Liver (tissue), 3 donors: ENCODE measurements around the gene KAT7.

ENCODE experiments used
- CTCF ChIP-seq: fragments of 150-350 bp; IDR thresholded peaks from 2 replicates; pipeline ENCODE4 v1.5.1; 2017; ENCODE audit warnings: improper control_type of control experiment, low read depth, low read length; ENCODE audit not compliant: missing input control
- EGR1 ChIP-seq, 2 donors: IDR thresholded peaks; 2 replicates each; pipeline ENCODE4 v1.6.1; 2016 to 2018; ENCODE audit warnings: antibody characterized with exemption in 2 of 2, low read depth in 2 of 2
- GABPA ChIP-seq, 2 donors: IDR thresholded peaks in 1 of 2; conservative IDR thresholded peaks in 1 of 2; 2 replicates each; pipeline ENCODE4 v1.6.1; 2016; ENCODE audit warnings: antibody characterized with exemption in 2 of 2, mild to moderate bottlenecking in 1 of 2, moderate library complexity in 1 of 2
- JUND ChIP-seq, 2 donors: IDR thresholded peaks; 2 replicates each; pipeline ENCODE4 v1.6.1; 2016; ENCODE audit warnings: antibody characterized with exemption in 2 of 2
- MAX ChIP-seq: IDR thresholded peaks from 2 replicates; pipeline ENCODE4 v1.6.1; 2016; ENCODE audit warnings: antibody characterized with exemption
- NR2F2 ChIP-seq: IDR thresholded peaks from 2 replicates; pipeline ENCODE4 v1.6.1; 2016; ENCODE audit warnings: antibody characterized with exemption
- REST ChIP-seq: IDR thresholded peaks from 2 replicates; pipeline ENCODE4 v1.6.1; 2016; ENCODE audit warnings: antibody characterized with exemption, mild to moderate bottlenecking
- RXRA ChIP-seq, 2 donors: IDR thresholded peaks; 2 replicates each; pipeline ENCODE4 v1.6.1; 2017 to 2018; ENCODE audit warnings: antibody characterized with exemption in 2 of 2, mild to moderate bottlenecking in 1 of 2
- SP1 ChIP-seq: IDR thresholded peaks from 2 replicates; pipeline ENCODE4 v1.6.1; 2018; ENCODE audit warnings: antibody characterized with exemption, mild to moderate bottlenecking
- ZBTB33 ChIP-seq: IDR thresholded peaks from 2 replicates; pipeline ENCODE4 v1.6.1; 2016; ENCODE audit warnings: antibody characterized with exemption
- donor health status: healthy.
- donor health status: healthy.

GRCh38 chr17:49874911-49875310, 86.4 kb downstream of the KAT7 start:
- TF ChIP-seq GABPA (IDR thresholded peaks at IDR 0.05 in 1 of 2, conservative IDR thresholded peaks at IDR 0.05 in 1 of 2) (no peak), CTCF (no peak), JUND (IDR thresholded peaks at IDR 0.05) (no peak), ZBTB33 (no peak), NR2F2 (no peak), REST (no peak), MAX (no peak), RXRA (IDR thresholded peaks at IDR 0.05) (no peak), EGR1 (IDR thresholded peaks at IDR 0.05; ENCODE audit: low read depth in 2 of 2) (no peak), SP1 (no peak)
